GM13977 (cell line): Measurements from ENCODE around the gene CTSH.
"Not testable (repeated sequence)": the region's sequence is repeated elsewhere in the genome, so short reads cannot be mapped to it uniquely, and the experiment has no call there.

Source experiments
- DNase-seq: peaks from one replicate; pipeline ENCODE4 v3.0.0; 2012; ENCODE audit warnings: low spot score
- in situ Hi-C: fragments of 300-500 bp; cut with MboI; formaldehyde crosslinking; loops from one replicate; pipeline ENCODE4 v1.12.0; 2022; ENCODE audit warnings: low sequenced_read_pairs, low pct_unique_long_range_greater_than_20kb, mixed read lengths, inconsistent platforms; ENCODE audit not compliant: unreplicated experiment
- TF ChIP-seq, protein P1 (sequence below): IDR thresholded peaks from 2 replicates; pipeline ENCODE4 v1.5.1; 2012; ENCODE audit warnings: mild to moderate bottlenecking, control low read depth; ENCODE audit not compliant: insufficient read depth; ENCODE audit errors: extremely low read depth, missing control alignments

Gene CTSH

GRCh38 chr15:78910271-78910670, 34.6 kb downstream of the CTSH start:
- in situ Hi-C loops: loop anchor here (10.0 kb wide), 2 partner anchors 75 to 275 kb away; no protein-coding TSS in a partner anchor
- TF ChIP-seq, protein P1, sequence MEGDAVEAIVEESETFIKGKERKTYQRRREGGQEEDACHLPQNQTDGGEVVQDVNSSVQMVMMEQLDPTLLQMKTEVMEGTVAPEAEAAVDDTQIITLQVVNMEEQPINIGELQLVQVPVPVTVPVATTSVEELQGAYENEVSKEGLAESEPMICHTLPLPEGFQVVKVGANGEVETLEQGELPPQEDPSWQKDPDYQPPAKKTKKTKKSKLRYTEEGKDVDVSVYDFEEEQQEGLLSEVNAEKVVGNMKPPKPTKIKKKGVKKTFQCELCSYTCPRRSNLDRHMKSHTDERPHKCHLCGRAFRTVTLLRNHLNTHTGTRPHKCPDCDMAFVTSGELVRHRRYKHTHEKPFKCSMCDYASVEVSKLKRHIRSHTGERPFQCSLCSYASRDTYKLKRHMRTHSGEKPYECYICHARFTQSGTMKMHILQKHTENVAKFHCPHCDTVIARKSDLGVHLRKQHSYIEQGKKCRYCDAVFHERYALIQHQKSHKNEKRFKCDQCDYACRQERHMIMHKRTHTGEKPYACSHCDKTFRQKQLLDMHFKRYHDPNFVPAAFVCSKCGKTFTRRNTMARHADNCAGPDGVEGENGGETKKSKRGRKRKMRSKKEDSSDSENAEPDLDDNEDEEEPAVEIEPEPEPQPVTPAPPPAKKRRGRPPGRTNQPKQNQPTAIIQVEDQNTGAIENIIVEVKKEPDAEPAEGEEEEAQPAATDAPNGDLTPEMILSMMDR: no peak
- no peak for DNase-seq

DNA sequence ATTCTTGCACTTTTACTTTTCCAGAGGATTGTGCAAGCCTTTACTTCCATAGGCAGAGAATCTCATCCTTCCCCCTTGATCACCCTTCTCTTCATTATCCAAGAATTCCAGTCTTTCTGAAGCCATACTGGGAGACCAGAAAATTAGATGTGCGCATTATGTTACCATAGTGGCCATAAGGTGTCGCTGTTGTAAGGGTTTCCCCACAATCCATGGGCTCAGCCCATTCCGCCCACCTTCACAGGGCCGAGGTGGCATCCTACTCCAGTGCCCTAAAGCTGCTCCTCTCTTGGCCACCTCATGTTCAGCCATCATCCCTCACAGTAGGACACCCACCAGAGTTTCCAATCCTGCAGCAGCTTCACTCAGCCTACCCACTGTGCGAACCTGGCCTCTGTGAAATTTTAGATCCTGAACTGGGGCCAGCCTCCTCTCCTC, 35.0 kb downstream of the CTSH start:
- in situ Hi-C loops: loop anchor here (10.0 kb wide), 2 partner anchors 75 to 275 kb away; no protein-coding TSS in a partner anchor
- TF ChIP-seq, protein P1: peak; percentile 68
- peak; percentile 52 for DNase-seq

- in situ Hi-C loops: no loop called here
- no peak for DNase-seq
- TF ChIP-seq, protein P1: peak; percentile 4
Observed at GRCh38 chr15:78909160-78909695, 35.6 kb downstream of the CTSH start.

GRCh38 chr15:78907577-78907976, 37.3 kb downstream of the CTSH start:
- TF ChIP-seq, protein P1: peak; percentile 29
- in situ Hi-C loops: no loop called here
- no peak for DNase-seq

DNA sequence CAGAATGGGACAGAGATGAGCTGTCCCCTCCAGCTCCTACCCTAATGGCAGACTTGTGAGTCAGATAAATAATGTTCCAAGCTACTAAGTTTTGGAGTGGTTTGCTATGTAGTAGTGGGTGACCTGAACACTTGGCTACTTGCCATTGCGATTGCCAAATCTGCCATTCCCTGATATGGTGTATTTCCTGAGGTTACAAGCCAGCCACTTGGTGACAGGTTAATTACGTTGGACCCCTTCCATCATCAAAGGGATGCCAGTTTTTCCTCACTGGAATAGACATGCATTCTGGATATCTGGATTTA, 38.6 kb downstream of the CTSH start:
- TF ChIP-seq, protein P1: no peak
- in situ Hi-C loops: no loop called here
- no peak for DNase-seq

DNA sequence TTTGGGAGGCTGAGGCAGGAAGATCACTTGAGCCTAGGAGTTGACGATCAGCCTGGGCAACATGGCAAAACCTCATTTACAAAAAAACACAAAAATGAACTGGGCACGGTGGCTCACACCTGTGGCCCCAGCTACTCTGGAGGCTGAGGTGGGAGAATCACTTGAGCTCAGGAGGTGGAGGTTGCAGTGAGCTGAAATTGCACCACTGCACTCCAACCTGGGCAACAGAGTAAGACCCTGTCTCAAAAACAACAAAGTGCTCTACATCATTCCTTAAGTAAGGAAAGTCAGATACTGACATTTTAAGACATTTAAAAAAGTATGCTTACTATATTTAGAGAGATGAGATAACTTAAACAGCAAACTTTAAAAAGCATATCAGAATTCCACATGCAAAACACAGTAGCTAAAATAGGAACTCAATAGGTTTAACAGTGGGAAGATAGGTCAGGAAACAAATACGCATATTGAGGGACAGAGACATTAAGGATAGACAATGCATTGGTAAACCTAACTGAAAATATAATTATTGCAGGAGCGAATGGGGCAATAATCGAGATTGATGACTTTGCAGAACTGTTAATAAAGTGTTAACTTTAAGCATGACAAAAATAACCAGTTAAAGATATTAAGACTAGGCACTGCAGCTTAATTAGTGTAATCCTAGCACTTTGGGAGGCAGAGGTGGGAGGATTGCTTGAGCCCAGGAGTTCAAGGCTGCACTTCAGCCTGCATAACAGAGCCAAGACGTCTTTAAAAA, 40.1 kb downstream of the CTSH start:
- DNase-seq: no peak
- in situ Hi-C loops: no loop called here
- TF ChIP-seq, protein P1: no peak

DNA sequence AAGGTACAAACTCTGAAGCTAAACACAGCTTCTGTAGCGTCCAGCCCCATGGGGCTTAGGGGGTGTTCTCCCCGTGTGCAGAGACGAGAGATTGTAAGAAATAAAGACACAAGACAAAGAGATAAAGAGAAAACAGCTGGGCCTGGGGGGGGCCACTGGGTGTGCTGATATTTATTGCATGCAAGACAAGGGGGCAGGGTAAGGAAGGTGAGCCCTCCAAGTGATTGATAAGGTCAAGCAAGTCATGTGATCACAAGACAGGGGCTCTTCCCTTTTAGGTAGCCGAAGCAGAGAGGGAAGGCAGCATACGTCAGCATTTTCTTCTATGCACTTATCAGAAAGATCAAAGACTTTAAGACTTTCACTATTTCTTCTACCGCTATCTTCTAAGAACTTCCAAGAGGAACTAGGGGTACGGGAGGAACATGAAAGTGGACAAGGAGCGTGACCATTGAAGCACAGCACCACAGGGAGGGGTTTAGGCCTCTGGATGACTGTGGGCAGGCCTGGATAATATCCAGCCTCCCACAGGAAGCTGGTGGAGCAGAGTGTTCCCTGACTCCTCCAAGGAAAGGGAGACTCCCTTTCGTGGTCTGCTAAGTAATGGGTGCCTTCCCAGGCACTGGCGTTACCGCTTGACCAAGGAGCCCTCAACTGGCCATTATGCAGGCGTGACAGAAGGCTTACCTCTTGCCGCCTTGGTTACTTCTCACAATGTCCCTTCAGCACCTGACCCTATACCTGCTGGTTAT, 42.4 kb downstream of the CTSH start:
- in situ Hi-C loops, DNase-seq: not testable (repeated sequence)

GRCh38 chr15:78900819-78901533, 43.9 kb downstream of the CTSH start:
- DNase-seq, in situ Hi-C loops: not testable (repeated sequence)
